Endothelial cell of umbilical vein (primary cell): Measurements from ENCODE around the gene TMEM158. TPM values are rescaled to one million over a fixed set of nuclear protein-coding genes. Genes with fewer than 3 reads are reported as not detected.

Source experiments
- BruUV-seq: library from RNA; stranded (reverse); fragments of 400-500 nt; replicated peaks from 2 replicates; lab custom pipeline; 2021; lab: Mats Ljungman, UMichigan
- CTCF ChIA-PET: fragments of 300-600, 350-600 bp; sonication (Branson Sonifier 250); formaldehyde crosslinking; loops from one replicate; lab custom pipeline; 2021; ENCODE audit warnings: antibody characterized with exemption, inconsistent platforms; lab: Charles Lee
- POLR2A ChIA-PET: fragments of 300-600, 350-600 bp; sonication (Branson Sonifier 250); formaldehyde crosslinking; loops from one replicate; lab custom pipeline; 2021; ENCODE audit warnings: antibody characterized with exemption, inconsistent platforms; lab: Charles Lee
- DNase-seq: peaks from one replicate; pipeline ENCODE4 v3.0.0-alpha.2; 2011; ENCODE audit warnings: low read depth, low spot score
- FAIRE-seq: peaks from 2 replicates; lab custom pipeline; 2011; peaks lifted over from hg19 to GRCh38; lab: Jason Lieb, UNC
- H2AFZ ChIP-seq: 2 replicates; pipeline ENCODE4 v1.6.0; 2012; ENCODE audit warnings: low read depth, low read length, control low read depth, inconsistent platforms
- H3K27ac ChIP-seq: 2 replicates; pipeline ENCODE4 v1.5.1; 2011; ENCODE audit warnings: low read depth, mild to moderate bottlenecking, control low read depth, low read length, moderate library complexity; ENCODE audit not compliant: insufficient read depth
- H3K27me3 ChIP-seq, 2 experiments: 2 replicates each; pipeline versions ENCODE4 v1.6.0 to v1.6.1; 2011; ENCODE audit warnings: low read length in 2 of 2, mixed read lengths in 1 of 2; ENCODE audit not compliant: control insufficient read depth in 2 of 2, insufficient read depth in 2 of 2
- H3K36me3 ChIP-seq, 2 experiments: 2 replicates in 1 of 2; 3 replicates in 1 of 2; pipeline ENCODE4 v1.5.1; 2011; ENCODE audit warnings: low read length in 2 of 2, mild to moderate bottlenecking in 1 of 2, moderate library complexity in 1 of 2; ENCODE audit not compliant: control insufficient read depth in 2 of 2, insufficient read depth in 2 of 2; ENCODE audit errors: extremely low read depth in 1 of 2
- H3K4me1 ChIP-seq: 3 replicates; pipeline ENCODE4 v1.5.1; 2011; ENCODE audit warnings: mild to moderate bottlenecking, low read length; ENCODE audit not compliant: control insufficient read depth, insufficient read depth; ENCODE audit errors: extremely low read depth
- H3K4me2 ChIP-seq: 2 replicates; pipeline ENCODE4 v1.6.1; 2011; ENCODE audit warnings: low read length, control low read depth, mixed read lengths; ENCODE audit not compliant: insufficient read depth
- H3K4me3 ChIP-seq, 3 experiments: fragments of 200-600 bp in 1 of 3; sonication (generic), shearing (Covaris generic) in 1 of 3; replicated peaks in 1 of 3; 2 replicates each; pipeline ENCODE4 v1.5.1; 2011 to 2016; ENCODE audit warnings: control low read depth in 3 of 3, low read length in 3 of 3, mild to moderate bottlenecking in 2 of 3, inconsistent platforms in 1 of 3, low read depth in 1 of 3, moderate library complexity in 1 of 3; ENCODE audit not compliant: insufficient read depth in 1 of 3
- H3K79me2 ChIP-seq: 2 replicates; pipeline ENCODE4 v1.6.0; 2012; ENCODE audit warnings: low read length, inconsistent platforms; ENCODE audit not compliant: control insufficient read depth, insufficient read depth
- H3K9ac ChIP-seq: replicated peaks from 2 replicates; pipeline ENCODE3; 2011; ENCODE audit warnings: low read length, control low read depth; ENCODE audit not compliant: insufficient read depth; ENCODE audit errors: extremely low read depth
- H3K9me1 ChIP-seq: replicated peaks from 3 replicates; pipeline ENCODE4 v1.6.0; 2011; ENCODE audit warnings: mild to moderate bottlenecking, low read length; ENCODE audit not compliant: control insufficient read depth, insufficient read depth; ENCODE audit errors: extremely low read depth
- H3K9me3 ChIP-seq: replicated peaks from 2 replicates; pipeline ENCODE4 v1.5.1; 2012; ENCODE audit warnings: low read length, inconsistent platforms; ENCODE audit not compliant: control insufficient read depth, insufficient read depth
- H4K20me1 ChIP-seq: replicated peaks from 2 replicates; pipeline ENCODE3; 2011; ENCODE audit warnings: mild to moderate bottlenecking, low read length; ENCODE audit not compliant: control insufficient read depth, insufficient read depth; ENCODE audit errors: extremely low read depth
- EZH2 ChIP-seq: IDR thresholded peaks from 2 replicates; pipeline ENCODE4 v1.6.1; 2012; ENCODE audit warnings: borderline replicate concordance, low read depth, mild to moderate bottlenecking, moderate library complexity, low read length, inconsistent platforms; ENCODE audit not compliant: severe bottlenecking
- FOS ChIP-seq: IDR thresholded peaks from 2 replicates; pipeline ENCODE4 v1.6.1; 2011; ENCODE audit warnings: mild to moderate bottlenecking, low read length, moderate library complexity, borderline replicate concordance; ENCODE audit not compliant: insufficient read depth
- GATA2 ChIP-seq: IDR thresholded peaks from 2 replicates; pipeline ENCODE4 v1.7.0; 2011; ENCODE audit warnings: low read depth, mild to moderate bottlenecking, moderate library complexity, mixed read lengths, low read length; ENCODE audit not compliant: insufficient read length, insufficient read depth
- JUN ChIP-seq: IDR thresholded peaks from 2 replicates; pipeline ENCODE4 v1.6.1; 2011; ENCODE audit warnings: borderline replicate concordance, low read depth; ENCODE audit not compliant: insufficient read length, insufficient read depth
- MYC ChIP-seq: IDR thresholded peaks from one replicate; pipeline ENCODE4 v1.6.1; 2011; ENCODE audit warnings: mild to moderate bottlenecking, low read depth, low read length
- POLR2A ChIP-seq: IDR thresholded peaks from 2 replicates; pipeline ENCODE4 v1.6.1; 2012; ENCODE audit warnings: low read depth, mild to moderate bottlenecking, control low read depth, low read length
- POLR2AphosphoS5 ChIP-seq: IDR thresholded peaks from 2 replicates; pipeline ENCODE4 v1.6.1; 2012; ENCODE audit warnings: low read depth, mild to moderate bottlenecking, control low read depth, low read length, moderate library complexity; ENCODE audit not compliant: insufficient read depth
- dilution Hi-C: fragments of 300-500 bp; cut with MboI; formaldehyde crosslinking; loops from one replicate; pipeline ENCODE4 v1.15.0; 2019; ENCODE audit warnings: low sequenced_read_pairs; ENCODE audit not compliant: extremely low pct_ligation_motif_present
- intact Hi-C: fragments of 100-400 bp; cut with micrococcal nuclease; formaldehyde crosslinking; loops from one replicate; pipeline ENCODE4 v1.10.0; 2022
- polyA plus RNA-seq, 4 experiments: library from polyadenylated mRNA; depleted of rRNA in 3 of 4; stranded (reverse) in 3 of 4; unstranded in 1 of 4; fragments of >200 nt; gene quantifications; 2 replicates each; pipeline versions ENCODE4 v1.2.1 to v1.2.3, GENCODE V29; 2011 to 2012; ENCODE audit warnings: missing spikeins in 1 of 4
- total RNA-seq: library from RNA; stranded (reverse); gene quantifications from 2 replicates; pipeline ENCODE4 v1.2.3, GENCODE V29; 2021
- TF ChIP-seq, protein P1 (sequence below), 2 donors: IDR thresholded peaks; 1 replicate in 1 of 2; 2 replicates in 1 of 2; pipeline ENCODE4 v1.5.1; 2011; ENCODE audit warnings: low read length in 2 of 2, mild to moderate bottlenecking in 2 of 2, moderate library complexity in 2 of 2, control low read depth in 1 of 2, inconsistent platforms in 1 of 2, low read depth in 1 of 2; ENCODE audit not compliant: insufficient read depth in 1 of 2; ENCODE audit errors: extremely low read depth in 1 of 2
- TF ChIP-seq, protein P2 (sequence below): IDR thresholded peaks from 2 replicates; pipeline ENCODE4 v1.6.1; 2011; ENCODE audit not compliant: insufficient read depth, insufficient read length

Gene TMEM158
- total and polyA plus RNA-seq, 2 donors (not counting 3 experiments of a cell fraction or from before 2014, with no cell fraction given): 0.15 to 0.42 TPM

DNA sequence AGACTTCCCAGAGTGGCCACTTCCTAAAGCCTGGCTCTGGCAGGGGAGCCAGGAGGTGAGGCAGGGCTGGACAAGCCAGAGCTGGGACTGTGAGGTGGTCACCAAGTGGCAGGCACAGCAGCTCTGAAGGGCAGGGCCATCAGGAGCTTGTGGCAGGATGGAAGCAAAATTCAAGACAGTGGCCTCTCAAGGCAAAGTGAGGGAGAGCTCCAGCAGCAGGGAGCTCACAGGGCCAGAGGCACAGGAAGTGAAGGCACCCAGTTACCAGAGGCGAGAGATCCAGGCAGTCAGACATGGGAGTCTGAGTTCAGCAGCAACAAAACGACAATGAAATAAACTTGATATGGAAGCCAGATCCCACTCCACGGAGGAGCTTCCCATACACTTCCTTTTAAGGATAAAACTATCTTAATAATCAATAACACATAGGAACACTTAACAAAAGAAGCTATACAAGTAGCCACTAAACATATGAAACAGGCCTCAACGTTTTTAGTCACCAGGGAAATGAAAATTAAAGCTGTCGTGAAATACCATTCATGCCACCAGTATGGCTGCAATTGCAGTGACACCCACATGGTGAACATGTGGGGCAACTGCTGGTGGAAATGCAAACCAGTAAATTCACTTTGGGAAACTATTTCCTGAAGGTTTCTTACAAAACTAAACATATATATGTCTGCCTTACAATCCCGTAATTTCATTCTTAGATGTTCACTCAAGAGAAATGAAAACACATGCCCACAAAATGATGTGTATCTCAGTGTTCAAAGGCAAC lies 35.4 kb upstream of the TMEM158 start:
- dilution Hi-C loops: no loop called here
- no peak for FAIRE-seq
- Histone ChIP-seq H3K27me3 (peaks cover 6 to 10% of the 10 kb centered on the region in 2 experiments), H3K36me3 (no peaks in the 10 kb centered on the region), H2AFZ (no peak overlapping the region), H3K4me3 (no peak overlapping the region), H3K4me1 (no peaks in the 10 kb centered on the region), H3K9ac (no peak overlapping the region), H3K9me3 (no peaks in the 10 kb centered on the region), H4K20me1 (no peaks in the 10 kb centered on the region), H3K4me2 (no peak overlapping the region), H3K9me1 (no peaks in the 10 kb centered on the region), H3K27ac (no peak overlapping the region), H3K79me2 (no peaks in the 10 kb centered on the region)
- TF ChIP-seq MYC: no peak
- no peak for TF ChIP-seq POLR2A
- TF ChIP-seq POLR2AphosphoS5: no peak
- TF ChIP-seq, protein P1, sequence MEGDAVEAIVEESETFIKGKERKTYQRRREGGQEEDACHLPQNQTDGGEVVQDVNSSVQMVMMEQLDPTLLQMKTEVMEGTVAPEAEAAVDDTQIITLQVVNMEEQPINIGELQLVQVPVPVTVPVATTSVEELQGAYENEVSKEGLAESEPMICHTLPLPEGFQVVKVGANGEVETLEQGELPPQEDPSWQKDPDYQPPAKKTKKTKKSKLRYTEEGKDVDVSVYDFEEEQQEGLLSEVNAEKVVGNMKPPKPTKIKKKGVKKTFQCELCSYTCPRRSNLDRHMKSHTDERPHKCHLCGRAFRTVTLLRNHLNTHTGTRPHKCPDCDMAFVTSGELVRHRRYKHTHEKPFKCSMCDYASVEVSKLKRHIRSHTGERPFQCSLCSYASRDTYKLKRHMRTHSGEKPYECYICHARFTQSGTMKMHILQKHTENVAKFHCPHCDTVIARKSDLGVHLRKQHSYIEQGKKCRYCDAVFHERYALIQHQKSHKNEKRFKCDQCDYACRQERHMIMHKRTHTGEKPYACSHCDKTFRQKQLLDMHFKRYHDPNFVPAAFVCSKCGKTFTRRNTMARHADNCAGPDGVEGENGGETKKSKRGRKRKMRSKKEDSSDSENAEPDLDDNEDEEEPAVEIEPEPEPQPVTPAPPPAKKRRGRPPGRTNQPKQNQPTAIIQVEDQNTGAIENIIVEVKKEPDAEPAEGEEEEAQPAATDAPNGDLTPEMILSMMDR (IDR thresholded peaks at IDR 0.05; ENCODE audit: extremely low read depth in 1 of 2, insufficient read depth in 1 of 2, low read depth in 1 of 2, low read length in 2 of 2): no peak
- DNase-seq: no peak
- no TSS peak for BruUV-seq
- ChIA-PET CTCF (interaction anchor here (0.9 kb wide), 1 partner anchor 12 kb away, joined by 4 read pairs; no protein-coding TSS in a partner anchor), POLR2A (no interaction called here)
- intact Hi-C loops: no loop called here

DNA sequence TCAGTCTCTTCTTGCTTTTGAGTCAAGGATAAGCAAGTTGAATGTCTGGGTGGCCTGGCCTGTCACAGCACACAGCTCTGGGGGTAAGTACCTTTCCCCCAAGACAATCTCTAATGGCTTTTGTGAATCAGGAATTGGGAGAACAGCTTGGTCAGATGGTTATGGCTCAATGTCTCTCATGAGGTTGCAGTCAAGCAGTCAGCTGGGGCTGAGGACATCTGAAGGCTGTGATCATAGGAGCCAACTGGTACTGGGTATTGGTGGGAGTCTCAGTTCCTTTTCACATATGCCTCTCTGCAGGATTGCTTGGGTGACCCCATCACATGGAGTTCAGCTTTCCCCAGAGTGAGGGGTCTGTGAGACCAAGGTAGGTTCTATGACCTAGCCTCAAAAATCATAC lies 33.0 kb upstream of the TMEM158 start:
- Histone ChIP-seq H3K4me1 (no peaks in the 10 kb centered on the region), H3K27me3 (peaks cover 6 to 14% of the 10 kb centered on the region in 2 experiments), H2AFZ (no peak overlapping the region), H3K9me3 (no peaks in the 10 kb centered on the region), H3K27ac (no peak overlapping the region), H3K9me1 (no peaks in the 10 kb centered on the region), H3K9ac (no peak overlapping the region), H3K4me2 (no peak overlapping the region), H3K79me2 (no peaks in the 10 kb centered on the region), H4K20me1 (no peaks in the 10 kb centered on the region), H3K36me3 (no peaks in the 10 kb centered on the region), H3K4me3 (no peak overlapping the region)
- POLR2A ChIA-PET: no interaction called here
- no TSS peak for BruUV-seq
- DNase-seq (no peak), FAIRE-seq (no peak)
- dilution Hi-C loops: no loop called here
- intact Hi-C loops: no loop called here
- CTCF ChIA-PET: no interaction called here
- TF ChIP-seq MYC: no peak
- no peak for TF ChIP-seq GATA2
- TF ChIP-seq, protein P2, sequence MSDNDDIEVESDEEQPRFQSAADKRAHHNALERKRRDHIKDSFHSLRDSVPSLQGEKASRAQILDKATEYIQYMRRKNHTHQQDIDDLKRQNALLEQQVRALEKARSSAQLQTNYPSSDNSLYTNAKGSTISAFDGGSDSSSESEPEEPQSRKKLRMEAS: no peak
- no peak for TF ChIP-seq EZH2
- TF ChIP-seq FOS: no peak
- TF ChIP-seq POLR2A: no peak
- TF ChIP-seq POLR2AphosphoS5: no peak
- TF ChIP-seq JUN: no peak
- TF ChIP-seq, protein P1 (IDR thresholded peaks at IDR 0.05; ENCODE audit: extremely low read depth in 1 of 2, insufficient read depth in 1 of 2, low read depth in 1 of 2, low read length in 2 of 2): no peak
